NOMO-1 treated with DMSO at 0.1 percent for 48 hours (cell line): Measurements from ENCODE around the gene UVRAG.

Experiments used
- DNase-seq: peaks from one replicate; lab custom pipeline; 2025; ENCODE audit not compliant: unreplicated experiment; lab: John Stamatoyannopoulos, UW

Gene UVRAG

GRCh38 chr11:75783416-75784084 is 31.5 kb upstream of the UVRAG start:
- no peak for DNase-seq

- no peak for DNase-seq
These were observed 30.9 kb upstream of the UVRAG start for GRCh38 chr11:75784085-75784478.

GRCh38 chr11:75784506-75784905 is 30.5 kb upstream of the UVRAG start:
- no peak for DNase-seq

GRCh38 chr11:75785187-75785586 is 29.8 kb upstream of the UVRAG start:
- DNase-seq = no peak

- no peak for DNase-seq
These were observed 28.8 kb upstream of the UVRAG start for GRCh38 chr11:75786101-75786736.

GRCh38 chr11:75789521-75789920 is 25.5 kb upstream of the UVRAG start:
- DNase-seq = no peak

GRCh38 chr11:75790986-75791385 is 24.0 kb upstream of the UVRAG start:
- no peak for DNase-seq

- no peak for DNase-seq
These were observed 22.8 kb upstream of the UVRAG start for GRCh38 chr11:75792127-75792731.

GRCh38 chr11:75792997-75793800 is 21.8 kb upstream of the UVRAG start:
- no peak for DNase-seq

- DNase-seq = no peak
These were observed 21.0 kb upstream of the UVRAG start for GRCh38 chr11:75793966-75794365.

GRCh38 chr11:75795276-75796090 is 19.5 kb upstream of the UVRAG start:
- no peak for DNase-seq

GRCh38 chr11:75796091-75796435 is 18.9 kb upstream of the UVRAG start:
- no peak for DNase-seq

- no peak for DNase-seq
These were observed 17.9 kb upstream of the UVRAG start for GRCh38 chr11:75797116-75797515.

GRCh38 chr11:75797792-75798191 is 17.2 kb upstream of the UVRAG start:
- DNase-seq = no peak

GRCh38 chr11:75800136-75800675 is 14.8 kb upstream of the UVRAG start:
- no peak for DNase-seq

- DNase-seq = no peak
These were observed 14.2 kb upstream of the UVRAG start for GRCh38 chr11:75800728-75801361.

- peak; percentile 54 for DNase-seq
These were observed 13.5 kb upstream of the UVRAG start for GRCh38 chr11:75801362-75802020.

GRCh38 chr11:75802021-75802912 is 12.7 kb upstream of the UVRAG start:
- no peak for DNase-seq
